ENCODE data around the gene LMO4.

Gene LMO4

DNA sequence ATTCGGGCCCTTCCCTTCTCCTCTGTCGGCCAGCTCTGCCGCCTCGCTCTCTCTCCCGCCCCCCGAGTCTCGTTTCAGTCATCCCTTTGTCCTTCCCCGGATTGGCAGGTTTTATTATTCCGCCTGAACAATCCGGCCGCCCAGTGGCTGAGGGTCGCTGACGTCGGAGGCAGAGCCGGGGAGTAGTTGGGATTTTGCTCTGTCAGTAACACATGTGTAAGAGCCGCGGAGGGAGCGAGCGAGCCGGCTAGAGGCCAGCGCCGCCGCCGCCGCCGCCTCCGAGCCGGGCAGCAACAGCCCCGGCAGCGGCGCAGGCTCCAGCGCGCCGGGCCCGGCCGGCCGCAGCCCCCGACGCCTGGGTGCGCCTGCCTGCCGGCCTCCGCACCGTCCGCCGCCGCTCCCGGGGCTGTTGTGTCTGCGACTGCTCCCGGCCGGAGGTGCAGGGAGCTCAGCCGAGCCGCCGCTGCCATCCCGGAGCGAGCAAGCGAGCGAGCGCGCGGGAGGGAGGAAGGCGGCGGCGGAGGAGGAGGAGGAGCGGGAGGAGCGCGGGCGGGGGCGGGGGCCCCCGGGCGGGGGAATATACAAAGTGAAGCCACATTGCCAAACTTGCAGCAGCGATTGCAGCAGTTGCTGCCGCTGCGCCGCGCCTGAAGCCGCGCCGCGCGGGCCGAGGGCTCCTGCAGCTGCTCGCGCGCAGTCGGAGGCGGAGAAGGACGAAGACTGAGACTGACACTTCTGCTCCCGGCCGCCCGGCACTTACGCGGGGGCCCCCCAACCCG lies at the start of gene LMO4:
LMO4 (plus strand) TSS at position 609 of the 779 bp plus-strand sequence. CDS start 3,136 bp downstream, outside the sequence.
- Histone ChIP-seq H3K36me3 (ENCODE audit: control insufficient read depth in 2 of 2, insufficient read depth in 2 of 2, low read length in 2 of 2) (peaks cover 0 to 2% of the 10 kb centered on the region in 2 donors), H3K4me1 (ENCODE audit: control insufficient read depth, insufficient read depth, low read length) (peaks cover 6% of the 10 kb centered on the region), H3K27me3 (ENCODE audit: control insufficient read depth in 1 of 2, insufficient read depth in 2 of 2, low read length in 2 of 2) (no peaks in the 10 kb centered on the region), H3K9me3 (ENCODE audit: control insufficient read depth in 2 of 2, low read length in 2 of 2) (no peaks in the 10 kb centered on the region), H3K27ac (ENCODE audit: low read length) (peak within 1 kb of the TSS; percentile 98), H3K9ac (ENCODE audit: low read length in 2 of 2) (peak within 1 kb of the TSS; percentile 88 to 98), H3K4me3 (ENCODE audit: low read length in 2 of 2) (peak within 1 kb of the TSS; percentile 88 to 94)

GRCh38 chr1:87279536-87279875 lies 49.2 kb upstream of the LMO4 start:
- peak overlapping the region; percentile 53 for H3K27ac ChIP-seq (ENCODE audit: low read length)
- H3K27me3 ChIP-seq (ENCODE audit: control insufficient read depth in 1 of 2, insufficient read depth in 2 of 2, low read length in 2 of 2), result no peaks in the 10 kb centered on the region

DNA sequence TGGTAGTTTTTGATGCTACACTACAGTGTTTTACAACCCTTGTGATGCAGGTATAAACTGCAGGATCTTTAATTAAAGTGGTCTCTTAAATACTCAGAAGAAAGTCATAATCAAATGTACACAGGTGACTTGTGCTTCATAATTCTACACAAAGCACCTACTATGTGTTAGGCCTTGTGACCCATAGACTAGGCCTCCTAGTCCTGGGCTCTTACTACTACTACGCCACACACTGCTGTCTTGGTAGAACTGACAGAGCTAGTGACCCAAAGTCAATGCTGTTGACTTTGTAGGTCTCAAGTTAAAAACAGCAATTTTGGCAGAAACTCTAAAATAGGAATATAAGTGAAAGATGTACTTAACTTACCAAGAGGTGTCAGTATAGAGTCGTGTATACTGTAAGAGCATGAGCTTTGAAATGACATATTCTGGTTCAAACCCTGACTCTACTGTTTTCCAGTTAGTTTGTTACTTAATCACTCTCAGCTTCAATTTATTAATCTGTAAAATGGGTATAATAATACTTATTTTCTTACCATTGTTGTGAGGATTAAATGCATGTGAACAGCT lies 48.6 kb upstream of the LMO4 start:
- no peaks in the 10 kb centered on the region for H3K36me3 ChIP-seq (ENCODE audit: control insufficient read depth in 2 of 2, insufficient read depth in 2 of 2, low read length in 2 of 2)
- no peak overlapping the region for H3K9ac ChIP-seq (ENCODE audit: low read length in 2 of 2)
- no peaks in the 10 kb centered on the region for H3K27me3 ChIP-seq (ENCODE audit: control insufficient read depth in 1 of 2, insufficient read depth in 2 of 2, low read length in 2 of 2)
- no peaks in the 10 kb centered on the region for H3K9me3 ChIP-seq (ENCODE audit: control insufficient read depth in 2 of 2, low read length in 2 of 2)
- H3K4me1 ChIP-seq (ENCODE audit: control insufficient read depth, insufficient read depth, low read length), result no peaks in the 10 kb centered on the region
- no peak overlapping the region for H3K4me3 ChIP-seq (ENCODE audit: low read length in 2 of 2)
- no peak overlapping the region for H3K27ac ChIP-seq (ENCODE audit: low read length)

More at GRCh38 chr1:87279536-87279875, 49.2 kb upstream of the LMO4 start:
- Histone ChIP-seq H3K9ac (ENCODE audit: low read length in 2 of 2) (no peak overlapping the region), H3K4me1 (ENCODE audit: control insufficient read depth, insufficient read depth, low read length) (no peaks in the 10 kb centered on the region), H3K36me3 (ENCODE audit: control insufficient read depth in 2 of 2, insufficient read depth in 2 of 2, low read length in 2 of 2) (no peaks in the 10 kb centered on the region), H3K9me3 (ENCODE audit: control insufficient read depth in 2 of 2, low read length in 2 of 2) (no peaks in the 10 kb centered on the region), H3K4me3 (ENCODE audit: low read length in 2 of 2) (no peak overlapping the region)

- no peaks in the 10 kb centered on the region for H3K4me1 ChIP-seq (ENCODE audit: control insufficient read depth, insufficient read depth, low read length)
- H3K36me3 ChIP-seq (ENCODE audit: control insufficient read depth in 2 of 2, insufficient read depth in 2 of 2, low read length in 2 of 2), result no peaks in the 10 kb centered on the region
- no peaks in the 10 kb centered on the region for H3K27me3 ChIP-seq (ENCODE audit: control insufficient read depth in 1 of 2, insufficient read depth in 2 of 2, low read length in 2 of 2)
- H3K9ac ChIP-seq (ENCODE audit: low read length in 2 of 2), result no peak overlapping the region
- no peaks in the 10 kb centered on the region for H3K9me3 ChIP-seq (ENCODE audit: control insufficient read depth in 2 of 2, low read length in 2 of 2)
- H3K27ac ChIP-seq (ENCODE audit: low read length), result no peak overlapping the region
- no peak overlapping the region for H3K4me3 ChIP-seq (ENCODE audit: low read length in 2 of 2)
Observed at GRCh38 chr1:87284456-87285240, 44.0 kb upstream of the LMO4 start.

DNA sequence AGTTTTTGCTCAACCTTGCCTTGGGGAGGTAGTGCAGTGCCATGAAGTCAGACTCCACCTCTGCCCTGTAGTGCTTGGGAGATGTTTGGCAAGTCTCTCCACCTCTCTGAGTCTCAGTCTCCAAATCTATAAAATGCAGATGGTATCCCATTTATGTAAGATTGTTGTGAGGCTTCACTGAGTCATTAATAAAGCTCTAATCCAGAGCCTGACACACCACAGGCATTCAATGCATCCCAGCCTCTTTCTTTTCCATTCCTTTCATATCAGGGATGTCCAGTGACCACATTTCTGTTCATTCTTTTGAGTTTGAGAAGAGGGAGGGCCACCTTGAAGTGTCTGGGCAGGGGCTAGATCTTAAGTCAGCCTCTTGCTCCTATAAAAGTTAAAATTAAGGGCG lies 37.6 kb upstream of the LMO4 start:
- H3K4me3 ChIP-seq (ENCODE audit: low read length in 2 of 2), result no peak overlapping the region
- no peak overlapping the region for H3K9ac ChIP-seq (ENCODE audit: low read length in 2 of 2)
- H3K4me1 ChIP-seq (ENCODE audit: control insufficient read depth, insufficient read depth, low read length), result no peaks in the 10 kb centered on the region
- H3K27me3 ChIP-seq (ENCODE audit: control insufficient read depth in 1 of 2, insufficient read depth in 2 of 2, low read length in 2 of 2), result no peaks in the 10 kb centered on the region
- H3K9me3 ChIP-seq (ENCODE audit: control insufficient read depth in 2 of 2, low read length in 2 of 2), result no peaks in the 10 kb centered on the region
- H3K27ac ChIP-seq (ENCODE audit: low read length), result no peak overlapping the region
- no peaks in the 10 kb centered on the region for H3K36me3 ChIP-seq (ENCODE audit: control insufficient read depth in 2 of 2, insufficient read depth in 2 of 2, low read length in 2 of 2)

DNA sequence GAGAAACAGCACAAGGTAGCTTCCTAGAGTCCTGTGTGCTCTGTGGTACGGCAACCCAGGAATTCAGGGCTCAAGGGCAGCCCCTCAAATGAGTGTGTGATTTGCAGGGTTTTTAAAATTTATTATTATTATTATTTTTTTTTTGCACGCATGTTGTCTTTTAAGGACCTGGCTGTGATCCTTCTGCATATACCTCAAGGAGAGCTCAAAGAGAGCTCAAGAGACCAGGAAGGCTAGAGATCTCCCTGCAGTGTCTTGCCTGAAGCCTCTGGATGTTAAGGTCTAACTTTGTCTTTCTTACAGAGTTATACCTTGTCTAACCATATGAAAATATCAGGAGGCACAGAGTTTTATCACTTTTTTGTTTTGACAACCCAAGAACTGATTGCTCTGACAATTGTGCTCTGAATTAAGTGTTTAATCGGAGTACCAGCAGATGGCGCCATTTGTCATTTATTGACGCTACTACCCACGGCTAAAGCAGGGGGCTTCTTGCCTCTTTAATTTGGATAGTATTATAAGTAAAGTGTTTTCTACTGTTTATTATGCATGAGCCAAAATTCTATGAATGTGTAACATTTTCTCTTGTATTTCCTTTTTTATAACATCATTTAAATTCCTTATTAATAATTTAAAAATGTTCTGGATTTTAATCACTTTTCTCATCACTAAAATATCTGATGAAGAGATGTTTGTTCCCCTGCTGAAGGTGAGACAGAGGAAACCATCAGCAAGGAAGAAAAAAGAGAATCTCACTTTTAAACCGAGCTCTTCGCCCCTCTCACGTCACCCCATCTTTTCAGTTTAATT lies 35.8 kb upstream of the LMO4 start:
- Histone ChIP-seq H3K27me3 (ENCODE audit: control insufficient read depth in 1 of 2, insufficient read depth in 2 of 2, low read length in 2 of 2) (no peaks in the 10 kb centered on the region), H3K4me3 (ENCODE audit: low read length in 2 of 2) (no peak overlapping the region), H3K9me3 (ENCODE audit: control insufficient read depth in 2 of 2, low read length in 2 of 2) (no peaks in the 10 kb centered on the region), H3K36me3 (ENCODE audit: control insufficient read depth in 2 of 2, insufficient read depth in 2 of 2, low read length in 2 of 2) (no peaks in the 10 kb centered on the region), H3K27ac (ENCODE audit: low read length) (no peak overlapping the region), H3K9ac (ENCODE audit: low read length in 2 of 2) (no peak overlapping the region), H3K4me1 (ENCODE audit: control insufficient read depth, insufficient read depth, low read length) (no peaks in the 10 kb centered on the region)

GRCh38 chr1:87294633-87295032 lies 34.0 kb upstream of the LMO4 start:
- no peaks in the 10 kb centered on the region for H3K27me3 ChIP-seq (ENCODE audit: control insufficient read depth in 1 of 2, insufficient read depth in 2 of 2, low read length in 2 of 2)
- H3K4me3 ChIP-seq (ENCODE audit: low read length in 2 of 2), result no peak overlapping the region
- H3K4me1 ChIP-seq (ENCODE audit: control insufficient read depth, insufficient read depth, low read length), result no peaks in the 10 kb centered on the region
- no peak overlapping the region for H3K27ac ChIP-seq (ENCODE audit: low read length)
- H3K36me3 ChIP-seq (ENCODE audit: control insufficient read depth in 2 of 2, insufficient read depth in 2 of 2, low read length in 2 of 2), result no peaks in the 10 kb centered on the region
- no peak overlapping the region for H3K9ac ChIP-seq (ENCODE audit: low read length in 2 of 2)
- H3K9me3 ChIP-seq (ENCODE audit: control insufficient read depth in 2 of 2, low read length in 2 of 2), result no peaks in the 10 kb centered on the region

DNA sequence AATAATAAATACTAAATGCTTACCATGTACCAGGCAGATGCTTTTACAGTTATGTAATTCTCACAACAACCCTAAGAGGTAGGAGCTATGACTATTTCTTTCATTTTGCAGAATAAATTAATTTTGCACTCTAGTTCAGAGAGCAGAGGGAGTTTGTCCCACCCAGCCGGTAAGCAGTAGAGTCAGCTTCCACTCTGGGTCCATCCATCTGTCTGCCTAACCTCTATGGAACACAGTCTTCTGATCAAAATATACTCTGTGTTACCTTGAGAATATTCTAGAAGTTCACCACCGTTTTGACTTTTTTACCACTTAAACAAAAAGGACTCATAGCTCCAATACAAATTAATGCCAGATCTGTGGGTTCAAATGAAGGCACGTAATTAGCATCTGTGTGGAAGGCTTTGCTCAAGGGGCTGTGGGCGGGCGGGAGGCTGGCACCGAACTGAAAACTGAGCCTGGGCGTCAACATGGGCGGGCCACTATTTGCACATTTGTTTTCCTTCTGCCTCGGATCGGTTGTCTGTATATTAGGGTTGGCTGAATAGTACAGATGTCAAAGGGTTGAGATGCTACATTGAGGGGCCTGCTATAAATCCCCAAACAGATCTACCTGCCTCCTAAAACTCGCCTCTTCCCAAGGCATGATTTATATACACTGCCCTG lies 33.1 kb upstream of the LMO4 start:
- Histone ChIP-seq H3K27me3 (ENCODE audit: control insufficient read depth in 1 of 2, insufficient read depth in 2 of 2, low read length in 2 of 2) (no peaks in the 10 kb centered on the region), H3K9me3 (ENCODE audit: control insufficient read depth in 2 of 2, low read length in 2 of 2) (no peaks in the 10 kb centered on the region), H3K27ac (ENCODE audit: low read length) (no peak overlapping the region), H3K9ac (ENCODE audit: low read length in 2 of 2) (no peak overlapping the region), H3K4me1 (ENCODE audit: control insufficient read depth, insufficient read depth, low read length) (no peaks in the 10 kb centered on the region), H3K4me3 (ENCODE audit: low read length in 2 of 2) (no peak overlapping the region), H3K36me3 (ENCODE audit: control insufficient read depth in 2 of 2, insufficient read depth in 2 of 2, low read length in 2 of 2) (no peaks in the 10 kb centered on the region)

DNA sequence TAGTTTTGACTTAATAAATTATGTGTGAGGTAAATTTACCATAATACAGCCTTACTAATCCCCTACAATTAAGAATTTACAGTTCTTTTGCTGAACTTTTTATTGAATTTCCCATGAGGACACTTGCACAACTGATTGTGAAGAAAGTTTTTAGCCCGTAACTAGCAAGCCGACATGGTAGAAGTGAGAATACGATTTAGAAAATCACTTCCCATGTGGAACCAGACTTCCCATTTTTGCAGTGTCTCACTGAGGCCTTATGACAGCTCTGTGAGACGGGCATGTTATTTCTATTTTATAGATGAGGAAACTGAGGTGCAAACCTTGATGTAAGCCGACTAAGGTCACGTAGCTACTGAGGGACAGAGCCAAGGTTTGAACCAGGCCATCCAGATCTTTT lies 32.5 kb upstream of the LMO4 start:
- H3K4me1 ChIP-seq (ENCODE audit: control insufficient read depth, insufficient read depth, low read length), result no peaks in the 10 kb centered on the region
- H3K9ac ChIP-seq (ENCODE audit: low read length in 2 of 2), result no peak overlapping the region
- H3K36me3 ChIP-seq (ENCODE audit: control insufficient read depth in 2 of 2, insufficient read depth in 2 of 2, low read length in 2 of 2), result no peaks in the 10 kb centered on the region
- no peaks in the 10 kb centered on the region for H3K27me3 ChIP-seq (ENCODE audit: control insufficient read depth in 1 of 2, insufficient read depth in 2 of 2, low read length in 2 of 2)
- H3K4me3 ChIP-seq (ENCODE audit: low read length in 2 of 2), result no peak overlapping the region
- no peaks in the 10 kb centered on the region for H3K9me3 ChIP-seq (ENCODE audit: control insufficient read depth in 2 of 2, low read length in 2 of 2)
- no peak overlapping the region for H3K27ac ChIP-seq (ENCODE audit: low read length)

GRCh38 chr1:87299661-87300060 lies 29.0 kb upstream of the LMO4 start:
- Histone ChIP-seq H3K4me3 (ENCODE audit: low read length in 2 of 2) (no peak overlapping the region), H3K9ac (ENCODE audit: low read length in 2 of 2) (no peak overlapping the region), H3K9me3 (ENCODE audit: control insufficient read depth in 2 of 2, low read length in 2 of 2) (no peaks in the 10 kb centered on the region), H3K4me1 (ENCODE audit: control insufficient read depth, insufficient read depth, low read length) (no peaks in the 10 kb centered on the region), H3K27ac (ENCODE audit: low read length) (no peak overlapping the region), H3K36me3 (ENCODE audit: control insufficient read depth in 2 of 2, insufficient read depth in 2 of 2, low read length in 2 of 2) (no peaks in the 10 kb centered on the region), H3K27me3 (ENCODE audit: control insufficient read depth in 1 of 2, insufficient read depth in 2 of 2, low read length in 2 of 2) (no peaks in the 10 kb centered on the region)

Data from stomach smooth muscle (tissue), 2 donors.